Mesenteric fat pad (tissue), 1 donor: ENCODE results near the gene INTS2. TPM values are rescaled to one million over a fixed set of nuclear protein-coding genes. Genes with fewer than 3 reads are reported as not detected.
A peak's percentile ranks its signal among the peaks of the same experiment; 100 is the strongest.
"Not testable (repeated sequence)": the region's sequence is repeated elsewhere in the genome, so short reads cannot be mapped to it uniquely, and the experiment has no call there.

Experiments
- DNase-seq: peaks from one replicate; pipeline ENCODE4 v3.0.0-alpha.2; 2020; ENCODE audit warnings: low spot score
- total RNA-seq: library from RNA; stranded (reverse); fragmentation: NEBNext Ultra II Directional; extraction: Animal tissue kit (Norgen Biotek cat#: 25700); gene quantifications from one replicate; pipeline ENCODE4 v1.2.1, GENCODE V29; 2021
- donor health status: DM: yes; HTN: yes; CAD: no.

Gene INTS2
- total RNA-seq, 1 donor from 2014 or later, result 11.9 TPM

DNA sequence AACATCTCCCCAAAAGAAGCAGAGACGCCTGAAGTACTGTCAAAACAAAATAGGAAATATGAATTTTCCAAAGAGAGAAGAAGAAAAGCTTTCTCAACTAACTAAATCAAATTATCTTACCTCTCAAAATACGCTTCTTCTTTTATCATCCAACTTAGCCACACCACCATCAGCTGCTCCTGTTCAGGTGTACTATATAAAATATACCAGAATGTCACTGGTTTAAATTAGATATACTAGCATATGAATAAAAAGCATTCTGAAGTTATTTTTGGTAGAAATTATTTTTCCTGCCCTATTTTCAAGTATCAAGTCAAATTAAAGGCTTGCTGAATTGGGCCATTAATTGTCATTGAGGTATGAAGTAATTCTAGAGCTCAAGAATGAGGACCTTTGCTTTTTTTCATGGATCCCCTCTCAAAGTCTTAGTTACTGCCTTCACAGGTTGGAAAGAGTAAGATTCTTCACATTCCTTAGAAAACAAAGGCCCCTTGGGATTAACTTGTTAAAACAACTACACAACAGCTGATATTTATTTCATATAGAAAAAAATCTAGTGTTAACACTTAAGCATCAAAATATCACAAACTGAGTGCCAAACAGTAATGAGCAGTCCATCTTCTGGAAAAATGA is 30.1 kb downstream of the INTS2 start:
- DNase-seq, result no peak

DNA sequence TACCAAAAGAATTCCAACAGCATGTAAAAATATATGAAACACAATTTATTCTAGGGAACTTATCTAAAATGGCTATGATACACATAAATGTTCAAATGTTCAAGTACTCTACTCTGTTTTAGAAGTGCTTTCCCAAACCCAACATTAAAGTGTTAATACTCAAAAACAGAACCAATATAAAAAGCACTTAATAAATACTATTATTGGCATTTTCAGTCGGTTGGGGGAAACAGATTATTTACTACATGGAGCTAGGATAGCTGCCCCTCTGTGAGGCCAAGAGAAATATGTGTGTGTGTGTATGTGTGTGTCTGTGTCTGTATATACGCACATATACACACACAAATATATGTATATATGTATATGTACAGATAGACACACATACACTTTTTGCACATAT is 32.4 kb downstream of the INTS2 start:
- DNase-seq, result no peak

DNA sequence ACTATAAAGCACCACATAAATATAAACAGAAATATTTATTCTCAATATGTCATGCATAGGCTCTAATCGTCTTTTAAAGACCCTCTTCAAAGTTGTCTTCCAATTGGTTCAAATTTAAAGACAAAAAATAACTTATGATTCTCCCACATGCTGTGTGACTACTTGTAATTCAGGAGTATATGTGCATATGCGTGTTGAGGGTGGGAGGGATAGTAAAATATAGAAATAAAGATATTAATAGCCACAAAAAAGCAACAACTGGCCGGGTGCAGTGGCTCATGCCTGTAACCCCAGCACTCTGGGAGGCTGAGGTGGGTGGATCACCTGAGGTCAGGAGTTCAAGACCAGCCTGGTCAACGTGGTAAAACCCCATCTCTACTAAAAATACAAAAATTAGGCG is 33.5 kb downstream of the INTS2 start:
- DNase-seq, result not testable (repeated sequence)

DNA sequence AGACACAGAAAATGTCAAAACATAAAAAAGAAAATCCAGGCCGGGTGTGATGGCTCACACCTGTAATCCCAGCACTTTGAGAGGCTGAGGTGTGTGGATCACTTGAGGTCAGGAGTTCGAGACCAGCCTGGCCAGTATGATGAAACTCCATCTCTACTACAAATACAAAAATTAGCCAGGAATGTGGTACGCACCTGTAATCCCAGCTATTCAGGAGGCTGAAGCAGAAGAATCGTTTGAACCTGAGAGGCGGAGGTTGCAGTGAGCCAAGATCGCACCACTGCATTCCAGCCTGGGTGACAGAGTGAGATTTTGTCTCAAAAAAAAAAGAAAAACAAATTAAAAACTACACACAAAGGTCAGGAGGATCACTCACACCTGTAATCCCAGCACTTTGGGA is 40.0 kb downstream of the INTS2 start:
- not testable (repeated sequence) for DNase-seq

DNA sequence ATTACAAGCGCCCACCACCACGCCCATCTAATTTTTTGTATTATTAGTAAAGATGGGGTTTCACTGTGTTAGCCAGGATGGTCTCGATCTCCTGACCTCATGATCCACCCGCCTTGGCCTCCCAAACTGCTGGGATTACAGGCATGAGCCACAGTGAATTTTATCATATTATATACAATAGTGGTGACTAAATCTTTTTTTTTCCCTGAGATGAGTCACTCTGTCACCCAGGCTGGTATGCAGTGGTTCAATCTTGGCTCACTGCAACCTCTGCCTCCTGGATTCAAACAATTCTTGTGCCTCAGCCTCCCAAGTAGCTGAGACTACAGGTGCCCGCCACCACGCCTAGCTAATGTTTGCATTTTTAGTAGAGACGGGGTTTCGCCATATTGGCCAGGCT is 41.9 kb downstream of the INTS2 start:
- DNase-seq, result not testable (repeated sequence)

DNA sequence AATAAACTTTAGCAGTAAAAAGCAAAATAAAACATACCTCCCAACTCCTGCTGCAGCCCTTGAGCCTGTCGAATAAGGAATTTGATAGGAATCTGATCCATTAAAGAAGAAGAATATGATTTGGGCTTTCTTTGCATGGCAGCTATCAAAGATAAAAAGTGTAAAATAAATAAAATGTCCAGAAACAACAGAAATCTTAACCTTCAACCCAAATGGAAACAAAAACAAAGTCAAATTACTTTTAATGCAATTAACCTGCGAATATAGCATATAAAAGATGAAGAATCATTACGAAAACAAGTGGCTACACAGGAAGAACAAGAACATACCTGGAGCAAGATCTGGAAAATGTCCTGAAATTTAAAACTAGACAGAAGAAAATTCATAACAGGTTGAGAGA is 42.9 kb downstream of the INTS2 start:
- DNase-seq, result no peak

DNA sequence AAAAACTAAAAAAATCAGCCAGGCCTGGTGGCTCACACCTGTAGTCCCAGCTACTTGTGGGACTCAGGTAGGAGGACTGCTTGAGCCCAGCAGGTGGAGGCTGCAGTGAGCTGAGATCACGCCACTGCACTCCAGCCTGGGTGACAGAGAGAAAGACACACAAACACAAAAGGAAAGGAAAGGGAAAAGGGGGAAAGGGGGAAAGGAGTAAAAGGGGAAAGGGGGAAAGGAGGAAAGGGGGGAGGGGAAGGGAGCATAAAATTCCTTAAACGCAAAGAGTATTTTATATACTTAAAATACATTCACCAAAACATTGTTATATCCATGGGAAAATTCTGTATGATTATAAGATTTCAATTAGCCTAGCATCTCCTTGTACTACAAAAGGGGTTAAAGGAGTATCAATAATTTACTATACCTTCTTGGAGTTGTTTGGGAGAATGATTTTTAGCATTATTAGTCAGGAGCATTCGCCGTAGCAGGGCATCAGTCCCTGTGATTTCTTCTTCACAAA is 47.1 kb downstream of the INTS2 start:
- no peak for DNase-seq

DNA sequence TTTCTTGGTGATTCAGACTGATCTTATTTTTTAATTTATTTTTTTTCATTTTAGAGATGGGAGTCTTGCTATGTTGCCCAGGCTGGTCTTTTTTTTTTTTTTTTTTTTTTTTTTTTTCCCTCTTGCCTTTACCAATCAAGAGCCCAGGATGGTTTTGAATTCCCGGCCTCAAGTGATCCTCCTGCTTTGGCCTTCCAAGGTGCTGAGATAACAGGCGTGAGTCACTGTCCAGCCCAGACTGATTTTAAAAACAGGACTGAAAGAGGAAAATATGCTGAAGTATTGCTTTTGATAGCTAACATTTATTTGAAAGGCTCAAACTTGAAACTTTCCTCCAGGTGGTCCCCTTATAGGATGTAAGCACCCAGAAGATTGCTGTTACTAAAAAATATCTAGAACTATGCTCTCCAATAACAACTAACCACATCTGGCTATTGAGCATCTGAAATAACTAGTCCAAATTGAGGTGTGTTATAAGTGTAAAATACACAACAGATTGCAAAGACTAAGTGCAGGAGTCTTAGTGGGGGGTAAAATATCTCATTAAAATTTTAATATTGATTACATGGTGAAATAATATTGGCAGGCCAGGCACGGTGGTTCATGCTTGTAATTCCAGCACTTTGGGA is 48.7 kb downstream of the INTS2 start:
- no peak for DNase-seq

DNA sequence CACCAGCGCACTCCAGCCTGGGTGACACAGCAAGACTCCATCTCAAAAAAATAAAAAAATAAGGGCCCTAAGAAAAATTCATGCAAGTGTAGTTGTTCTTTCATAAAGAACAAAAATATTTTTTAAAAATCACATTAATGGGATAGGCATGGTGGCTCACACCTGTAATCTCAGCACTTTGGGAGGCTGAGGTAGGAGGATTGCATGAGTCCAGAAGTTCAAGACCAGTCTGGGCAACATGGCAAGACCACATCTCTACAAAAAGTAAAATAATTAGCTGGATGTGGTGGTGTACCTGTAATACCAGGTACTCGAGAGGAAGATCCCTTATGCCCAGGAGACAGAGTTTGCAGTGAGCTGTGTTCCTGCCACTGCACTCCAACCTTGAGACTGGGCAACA is 49.3 kb downstream of the INTS2 start:
- DNase-seq, result no peak

DNA sequence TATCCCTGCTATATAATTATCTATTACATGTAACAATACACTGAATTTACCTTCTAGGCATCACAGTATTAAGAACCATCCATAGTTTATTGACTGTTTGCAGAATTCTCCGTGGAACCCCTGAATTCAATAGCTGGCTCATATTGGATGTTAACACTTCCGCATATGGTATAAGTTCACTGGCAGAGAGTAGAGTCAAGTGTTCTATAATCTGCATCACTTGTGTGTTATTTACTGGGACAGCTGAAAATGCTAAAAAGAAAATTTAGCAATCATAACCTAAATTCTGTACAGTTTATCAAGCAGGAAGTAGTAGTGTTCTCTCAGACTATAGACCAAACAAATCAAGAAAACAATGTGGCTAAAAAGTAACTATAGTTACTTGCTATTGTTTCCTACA is 49.9 kb downstream of the INTS2 start:
- DNase-seq, result no peak

DNA sequence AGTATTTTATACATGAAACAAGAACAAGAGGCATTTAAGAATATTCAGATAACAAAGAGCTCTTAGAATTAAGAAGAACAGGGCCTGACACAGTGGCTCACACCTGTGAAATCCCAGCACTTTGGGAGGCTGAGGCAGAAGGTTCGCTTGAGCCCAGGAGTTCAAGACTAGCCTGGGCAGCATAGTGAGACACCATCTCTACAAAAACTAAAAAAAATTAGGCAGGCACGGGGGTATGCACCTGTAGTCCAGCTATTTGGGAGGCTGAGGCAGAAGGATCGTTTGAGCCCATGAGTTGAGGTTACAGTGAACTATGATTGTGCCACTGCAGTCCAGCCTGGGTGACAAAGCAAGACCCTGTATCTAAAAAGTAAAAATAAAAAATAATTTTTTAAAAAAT is 52.0 kb downstream of the INTS2 start:
- no peak for DNase-seq

DNA sequence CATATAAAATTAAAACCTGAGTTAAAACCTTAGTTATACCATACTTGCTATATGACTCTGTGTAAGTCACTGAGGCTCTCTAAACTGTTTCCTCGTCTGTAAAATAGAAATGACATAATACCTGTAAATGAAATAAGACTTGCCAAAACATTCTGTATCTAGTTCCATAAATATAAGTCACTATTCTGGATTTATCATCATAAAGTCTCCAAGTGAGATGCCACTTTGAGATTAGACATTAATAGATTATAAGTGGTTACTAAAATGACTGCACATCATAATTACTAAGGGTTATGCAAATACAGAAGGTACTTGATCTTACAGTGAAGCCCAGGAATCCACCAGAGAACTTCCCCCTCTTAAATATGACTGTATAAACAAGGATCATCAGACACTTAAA is 52.5 kb downstream of the INTS2 start:
- no peak for DNase-seq

DNA sequence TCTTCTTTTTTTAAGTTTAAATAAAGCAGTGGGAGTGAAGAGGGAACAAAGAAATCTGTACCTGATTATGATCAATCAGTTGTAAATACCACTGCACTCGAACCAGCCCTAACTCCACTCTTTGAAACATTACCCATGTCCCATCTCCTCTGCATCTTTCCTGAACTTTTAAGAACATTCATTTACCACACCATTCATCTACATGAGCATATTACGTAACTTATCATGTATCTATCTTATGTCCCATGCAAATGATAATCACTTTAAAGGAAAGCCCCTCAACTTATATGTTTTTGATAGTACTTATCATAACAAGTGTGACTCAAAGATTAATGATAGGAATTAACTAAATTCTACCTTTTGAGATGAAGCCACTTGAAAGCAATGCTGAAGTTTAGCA is 53.7 kb downstream of the INTS2 start:
- DNase-seq, result no peak

DNA sequence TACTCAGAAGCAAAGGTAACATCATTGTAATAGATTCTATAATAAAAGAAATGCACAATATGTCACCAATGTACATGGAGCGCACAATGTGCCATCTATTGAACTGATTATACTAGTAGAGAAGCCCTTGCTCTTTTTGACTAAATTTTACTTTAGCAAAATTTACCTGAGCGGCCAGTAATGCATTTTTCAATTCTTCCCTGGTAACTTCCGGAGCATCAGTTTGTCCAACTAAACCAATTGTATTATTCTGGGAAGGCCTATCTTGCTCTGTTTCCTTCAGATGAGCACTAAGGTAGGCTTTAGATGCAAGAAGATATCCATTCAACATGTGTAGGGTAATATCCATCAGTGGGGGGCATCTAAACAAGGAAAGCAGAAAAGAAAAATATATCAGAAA is 55.7 kb downstream of the INTS2 start:
- no peak for DNase-seq

DNA sequence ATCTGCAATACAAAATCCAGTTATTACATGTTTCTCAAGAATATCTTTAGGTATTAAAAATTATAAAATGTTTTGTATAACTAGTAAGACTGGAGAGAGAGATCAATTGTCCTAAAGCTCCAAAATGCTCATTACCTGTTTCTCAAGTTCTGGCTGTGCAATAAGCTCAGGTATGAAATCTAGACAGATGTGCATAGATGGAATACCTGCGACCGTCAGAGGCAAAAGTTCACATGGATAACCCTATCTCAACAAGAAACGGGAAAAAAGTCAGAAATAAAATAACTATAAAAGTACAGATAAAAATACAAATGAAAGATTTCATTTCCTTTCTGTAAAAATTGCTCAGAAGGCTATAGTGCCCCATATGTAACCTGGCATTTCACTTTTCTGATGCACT is 58.6 kb downstream of the INTS2 start:
- DNase-seq, result no peak

DNA sequence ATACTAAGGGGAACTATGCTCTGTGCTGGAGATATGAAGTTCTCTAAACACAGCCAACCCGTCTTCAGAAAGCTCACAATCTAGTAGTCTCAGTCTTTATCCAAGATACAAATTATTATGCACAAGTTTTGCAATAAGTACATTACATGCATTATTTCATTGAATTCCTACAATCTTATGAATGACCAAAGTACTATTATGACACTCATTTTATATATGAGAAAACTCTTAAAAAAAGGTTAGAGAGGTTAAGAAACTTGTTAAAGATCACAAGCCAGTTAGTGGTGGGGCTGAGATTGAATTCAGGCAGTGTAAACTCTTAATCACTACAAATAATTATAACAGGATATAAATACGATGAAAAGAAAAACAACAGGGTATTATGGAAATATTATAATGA is 59.7 kb downstream of the INTS2 start:
- no peak for DNase-seq

DNA sequence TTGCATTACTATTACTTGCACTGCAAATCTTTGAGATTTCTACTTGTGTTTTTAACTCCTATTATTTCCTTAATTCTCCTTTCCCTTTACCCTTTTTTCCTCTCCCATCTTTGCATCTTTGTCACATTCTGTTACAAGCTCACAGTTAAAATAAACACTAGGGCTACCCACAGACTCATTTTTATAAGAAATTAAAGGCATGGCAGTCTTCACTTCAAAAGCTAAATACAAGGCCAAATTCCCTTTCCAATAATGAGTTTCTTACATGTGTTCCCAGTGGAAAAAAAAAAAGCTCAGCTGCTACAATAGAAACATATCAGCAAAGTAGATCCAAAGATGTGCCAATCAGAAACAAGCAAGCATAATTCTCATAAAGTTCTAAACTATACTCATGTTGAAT is 60.7 kb downstream of the INTS2 start:
- no peak for DNase-seq

DNA sequence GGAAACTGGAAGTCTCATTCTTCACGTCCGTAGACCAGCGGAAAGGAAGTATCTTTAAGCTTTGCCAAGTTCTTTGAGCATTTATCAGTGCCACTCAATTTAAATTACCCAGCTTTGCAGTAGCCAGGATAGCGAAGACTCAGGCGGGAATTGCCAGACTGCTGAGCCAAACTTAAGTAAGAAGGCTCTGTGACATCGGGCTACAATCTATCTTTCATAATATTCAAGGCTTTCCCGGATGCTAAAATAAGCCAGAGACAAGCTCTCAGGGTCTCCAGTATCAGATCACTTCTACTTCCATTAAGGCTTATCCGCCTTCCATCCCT is 64.0 kb downstream of the INTS2 start:
- no peak for DNase-seq

DNA sequence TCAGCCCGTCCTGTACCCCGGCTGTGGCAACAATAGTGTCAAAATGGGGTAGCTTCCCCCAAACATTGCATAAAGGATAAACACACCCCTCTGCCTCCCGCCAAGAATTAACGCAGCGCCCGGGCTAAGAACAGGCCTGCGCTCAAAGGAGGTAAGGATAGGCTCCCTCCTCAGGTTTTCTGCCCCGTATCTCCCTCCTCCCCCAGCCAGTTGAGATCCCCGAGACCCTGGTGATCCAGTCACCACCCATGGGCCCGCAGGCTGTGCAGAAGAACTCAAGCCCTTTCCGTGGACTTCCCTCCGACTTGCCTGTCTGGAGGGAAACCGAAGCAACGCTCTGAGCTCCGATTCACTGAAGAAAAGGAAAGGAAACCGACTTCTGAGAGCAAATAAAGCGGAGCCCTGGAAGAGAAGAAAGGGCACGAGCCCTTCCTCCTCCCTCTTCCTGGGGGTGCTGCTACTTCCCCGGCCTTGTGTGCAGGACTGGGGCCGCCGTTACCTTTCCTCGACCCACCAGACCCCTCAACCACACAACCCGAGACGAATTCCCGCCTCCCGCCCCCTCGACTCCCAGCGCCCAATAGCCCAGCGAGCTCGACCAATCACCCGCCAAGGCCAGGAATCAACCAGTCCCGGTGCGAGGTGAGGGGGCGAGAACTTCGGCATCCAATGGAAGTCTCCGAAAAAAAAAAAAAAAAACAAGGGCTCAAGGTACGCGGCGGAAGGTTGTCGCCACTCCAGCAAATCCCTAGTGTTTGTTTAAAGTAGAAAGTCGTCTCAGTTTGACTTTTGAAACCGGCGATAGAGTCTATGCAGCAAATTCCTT is 64.6 kb downstream of the INTS2 start, which contains the start of gene BRIP1:
Gene BRIP1, minus strand, starts transcription at position 554 of the 826 bp plus-strand sequence. CDS start 1,989 bp downstream, outside the sequence.
- DNase-seq, result peak; percentile 93

DNA sequence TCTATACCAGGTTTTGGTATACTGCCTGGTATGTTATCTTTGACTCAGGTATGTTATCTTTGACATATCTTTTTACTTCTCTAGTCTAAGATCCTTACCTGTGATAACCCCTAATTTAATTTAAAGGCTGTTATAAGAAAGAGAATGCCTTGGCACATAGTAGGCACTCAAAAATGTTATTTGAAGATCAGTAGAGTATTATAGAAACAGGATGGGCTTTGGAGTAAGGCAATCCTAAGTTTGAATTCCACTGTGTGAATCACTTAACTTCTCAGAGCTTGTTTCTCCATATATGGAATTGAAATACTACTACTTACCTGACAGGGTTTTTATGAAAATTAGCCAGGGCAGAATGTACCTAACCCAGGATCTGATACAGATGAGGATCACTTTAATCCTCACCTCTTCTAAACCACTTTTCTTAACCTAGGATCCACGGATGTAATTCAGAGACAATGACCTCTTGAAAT is 65.6 kb downstream of the INTS2 start:
- DNase-seq, result no peak

DNA sequence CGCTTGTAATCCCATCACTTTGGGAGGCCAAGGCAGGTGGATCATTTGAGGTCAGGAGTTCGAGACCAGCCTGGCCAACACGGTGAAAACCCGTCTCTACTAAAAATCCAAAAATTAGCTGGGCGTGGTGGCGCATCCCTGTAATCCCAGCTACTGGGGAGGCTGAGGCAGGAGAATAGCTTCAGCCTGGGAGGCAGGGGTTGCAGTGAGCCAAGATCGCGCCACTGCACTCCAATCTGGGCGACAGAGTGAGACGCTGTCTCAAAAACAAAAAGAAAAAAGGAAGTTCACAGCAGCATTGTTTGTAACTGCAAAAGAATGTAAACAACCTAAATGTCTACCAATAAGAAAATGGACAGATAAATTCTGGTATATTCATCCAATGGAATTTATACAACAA is 67.4 kb downstream of the INTS2 start:
- not testable (repeated sequence) for DNase-seq

DNA sequence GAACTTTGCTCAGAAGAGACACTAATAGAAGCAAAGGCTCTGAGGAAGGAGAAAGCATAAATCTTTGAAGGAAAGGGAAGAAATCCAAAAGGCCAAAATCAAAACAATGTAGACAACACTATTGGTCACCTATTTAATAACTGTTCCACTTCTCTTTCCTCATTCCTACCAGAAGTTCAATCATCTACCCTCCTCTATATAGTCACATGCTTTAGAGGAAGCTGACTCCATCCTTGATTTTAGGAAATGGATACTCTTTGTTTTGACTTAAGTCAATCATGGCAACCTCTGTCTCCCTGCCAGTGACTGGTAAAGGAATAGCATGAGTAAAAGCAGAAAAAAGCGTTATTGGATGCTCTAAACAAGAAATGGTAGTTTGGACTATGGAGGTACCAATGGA is 71.7 kb downstream of the INTS2 start:
- no peak for DNase-seq
